H1 (cell line): ENCODE measurements around the gene CA5A. TPM values are rescaled to one million over a fixed set of nuclear protein-coding genes. Genes with fewer than 3 reads are reported as not detected.

ENCODE experiments used
- CBX5 ChIP-seq: fragments of 300-800, 300-1000 bp; sonication (generic); IDR thresholded peaks from 2 replicates; pipeline ENCODE4 v1.7.1; 2016; ENCODE audit warnings: antibody characterized with exemption, low read length, low read depth
- EP300 ChIP-seq, 2 experiments: IDR thresholded peaks; 1 replicate in 1 of 2; 2 replicates in 1 of 2; pipeline ENCODE4 v1.6.1; 2011 to 2012; ENCODE audit warnings: low read depth in 2 of 2, low read length in 2 of 2, mild to moderate bottlenecking in 2 of 2, borderline replicate concordance in 1 of 2, inconsistent platforms in 1 of 2, moderate library complexity in 1 of 2
- HDAC2 ChIP-seq, 2 experiments: fragments of 300-600 bp in 1 of 2; sonication (generic) in 1 of 2; IDR thresholded peaks; 2 replicates each; pipeline ENCODE4 v1.6.1; 2011 to 2012; ENCODE audit warnings: low read depth in 2 of 2, low read length in 2 of 2, mild to moderate bottlenecking in 2 of 2, moderate library complexity in 2 of 2, borderline replicate concordance in 1 of 2, inconsistent platforms in 1 of 2
- JUN ChIP-seq: IDR thresholded peaks from 2 replicates; pipeline ENCODE4 v1.6.1; 2011; ENCODE audit warnings: low read depth, mild to moderate bottlenecking, improper control_type of control experiment, low read length
- NANOG ChIP-seq: IDR thresholded peaks from 2 replicates; pipeline ENCODE4 v1.6.1; 2011; ENCODE audit warnings: low read length, low read depth, mild to moderate bottlenecking, inconsistent platforms; ENCODE audit not compliant: insufficient read depth, poor library complexity, severe bottlenecking
- POLR2AphosphoS5 ChIP-seq: IDR thresholded peaks from 2 replicates; pipeline ENCODE4 v1.6.1; 2011; ENCODE audit warnings: low read depth, low read length
- TAF1 ChIP-seq: IDR thresholded peaks from 2 replicates; pipeline ENCODE4 v1.6.1; 2011; ENCODE audit warnings: mild to moderate bottlenecking, low read depth, low read length
- TAF7 ChIP-seq: optimal IDR thresholded peaks from 2 replicates; pipeline ENCODE3; 2011; ENCODE audit warnings: low read depth, mild to moderate bottlenecking, inconsistent platforms, low read length, moderate library complexity, borderline replicate concordance
- polyA plus RNA-seq, 7 experiments: library from polyadenylated mRNA; depleted of rRNA in 3 of 7; stranded (reverse) in 5 of 7; unstranded in 2 of 7; fragments of >200 nt in 5 of 7; fragments of 200-250 nt in 2 of 7; gene quantifications; 1 replicate in 5 of 7; 2 replicates in 1 of 7; 4 replicates in 1 of 7; pipeline versions ENCODE4 v1.2.1 to v1.2.3, GENCODE V29; 2011 to 2013; ENCODE audit warnings: missing spikeins in 2 of 7, mixed read lengths in 2 of 7
- total RNA-seq: library from RNA; stranded (reverse); fragmentation: NEBNext Ultra II Directional; extraction: Animal tissue kit (Norgen Biotek cat#: 25700); gene quantifications from 2 replicates; pipeline ENCODE4 v1.2.1, GENCODE V29; 2021
- TF ChIP-seq, protein P1 (sequence below), 3 experiments: IDR thresholded peaks; 1 replicate in 2 of 3; 2 replicates in 1 of 3; pipeline versions ENCODE4 v1.5.1 to v1.6.1; 2011; ENCODE audit warnings: low read length in 3 of 3, mild to moderate bottlenecking in 3 of 3, inconsistent platforms in 2 of 3, low read depth in 1 of 3, moderate library complexity in 1 of 3; ENCODE audit not compliant: insufficient read depth in 1 of 3; ENCODE audit errors: control extremely low read depth in 1 of 3

Gene CA5A
- total and polyA plus RNA-seq, 2 of the 8 experiments (the other 6 are each of a cell fraction or from before 2014, with no cell fraction given), result not detected

DNA sequence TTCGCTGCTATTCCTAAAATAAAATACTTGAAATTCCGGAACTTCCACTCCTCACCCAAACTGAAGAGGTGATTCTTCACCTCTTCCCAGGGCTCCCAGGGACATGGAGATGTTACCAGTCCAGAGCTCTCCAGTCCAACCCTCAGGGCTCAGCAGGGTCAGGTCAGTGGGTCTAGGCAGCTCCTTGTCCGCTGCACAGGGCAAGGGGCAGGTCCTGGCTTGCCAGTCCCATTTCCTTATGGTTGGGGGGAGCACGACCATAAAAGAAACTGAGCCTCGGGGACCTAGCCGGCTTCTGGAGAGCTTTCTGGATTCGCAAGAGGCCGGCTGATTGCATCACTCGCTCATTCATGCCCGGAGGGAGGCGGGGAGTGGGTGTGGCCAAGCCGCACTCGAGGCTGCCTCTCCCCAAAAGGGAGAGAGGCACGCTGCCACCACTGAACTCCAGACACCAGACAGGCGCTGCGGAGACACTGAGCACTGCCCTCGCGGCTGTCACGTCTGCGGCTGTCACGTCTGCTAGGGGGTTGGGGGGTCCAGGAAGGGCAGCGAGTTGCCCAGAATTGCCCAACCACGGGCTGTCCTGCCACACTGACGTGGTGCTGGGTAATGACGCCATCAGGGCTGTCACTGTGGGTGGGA, 82.8 kb downstream of the CA5A start (continued):
- no peak for TF ChIP-seq EP300 (IDR thresholded peaks at IDR 0.05; ENCODE audit: borderline replicate concordance in 1 of 2, low read depth in 2 of 2, low read length in 2 of 2)
- TF ChIP-seq JUN, result no peak
- TF ChIP-seq POLR2AphosphoS5, result peak; percentile 80; the same call in 1 of the 2 replicates
- TF ChIP-seq TAF7, result no peak
- TF ChIP-seq, protein P1, sequence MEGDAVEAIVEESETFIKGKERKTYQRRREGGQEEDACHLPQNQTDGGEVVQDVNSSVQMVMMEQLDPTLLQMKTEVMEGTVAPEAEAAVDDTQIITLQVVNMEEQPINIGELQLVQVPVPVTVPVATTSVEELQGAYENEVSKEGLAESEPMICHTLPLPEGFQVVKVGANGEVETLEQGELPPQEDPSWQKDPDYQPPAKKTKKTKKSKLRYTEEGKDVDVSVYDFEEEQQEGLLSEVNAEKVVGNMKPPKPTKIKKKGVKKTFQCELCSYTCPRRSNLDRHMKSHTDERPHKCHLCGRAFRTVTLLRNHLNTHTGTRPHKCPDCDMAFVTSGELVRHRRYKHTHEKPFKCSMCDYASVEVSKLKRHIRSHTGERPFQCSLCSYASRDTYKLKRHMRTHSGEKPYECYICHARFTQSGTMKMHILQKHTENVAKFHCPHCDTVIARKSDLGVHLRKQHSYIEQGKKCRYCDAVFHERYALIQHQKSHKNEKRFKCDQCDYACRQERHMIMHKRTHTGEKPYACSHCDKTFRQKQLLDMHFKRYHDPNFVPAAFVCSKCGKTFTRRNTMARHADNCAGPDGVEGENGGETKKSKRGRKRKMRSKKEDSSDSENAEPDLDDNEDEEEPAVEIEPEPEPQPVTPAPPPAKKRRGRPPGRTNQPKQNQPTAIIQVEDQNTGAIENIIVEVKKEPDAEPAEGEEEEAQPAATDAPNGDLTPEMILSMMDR (IDR thresholded peaks at IDR 0.05; ENCODE audit: control extremely low read depth in 1 of 3, insufficient read depth in 1 of 3, low read depth in 1 of 3, low read length in 3 of 3), result no peak
- no peak for TF ChIP-seq HDAC2 (IDR thresholded peaks at IDR 0.05; ENCODE audit: borderline replicate concordance in 1 of 2, low read depth in 2 of 2, low read length in 2 of 2)
- no peak for TF ChIP-seq CBX5
- no peak for TF ChIP-seq NANOG
- peak; percentile 53; the same call in 1 of the 2 replicates for TF ChIP-seq TAF1
